Activated CD8-positive, alpha-beta T cell treated with anti-CD3 and anti-CD28 coated beads for 36 hours (primary cell): ENCODE results near the gene GLCCI1. TPM values are rescaled to one million over a fixed set of nuclear protein-coding genes. Genes with fewer than 3 reads are reported as not detected.

Experiments
- ATAC-seq: fragments of 200-7000 bp; cut with Tn5 transposase; one replicate; pipeline ENCODE4 v1.10.0; 2021; ENCODE audit warnings: mild to moderate bottlenecking, moderate library complexity
- CTCF ChIA-PET: fragments of 350-600 bp; sonication (Branson Sonifier 250); formaldehyde crosslinking; loops from one replicate; lab custom pipeline; 2021; ENCODE audit warnings: antibody characterized with exemption; lab: Charles Lee
- POLR2A ChIA-PET: fragments of 350-600 bp; sonication (Branson Sonifier 250); formaldehyde crosslinking; loops from one replicate; lab custom pipeline; 2021; ENCODE audit warnings: antibody characterized with exemption; lab: Charles Lee
- DNase-seq: peaks from one replicate; pipeline ENCODE4 v3.0.0-alpha.2; 2020
- H3K27ac Mint-ChIP-seq: one replicate; pipeline ENCODE4 v1.8.0; 2021; ENCODE audit warnings: mild to moderate bottlenecking, mixed read lengths
- H3K27me3 Mint-ChIP-seq: one replicate; pipeline ENCODE4 v1.8.0; 2021; ENCODE audit warnings: mixed read lengths
- H3K36me3 Mint-ChIP-seq: one replicate; pipeline ENCODE4 v1.8.0; 2021; ENCODE audit warnings: low read depth, mixed read lengths
- H3K4me1 Mint-ChIP-seq: one replicate; pipeline ENCODE4 v1.8.0; 2021; ENCODE audit warnings: low read depth, mixed read lengths
- H3K4me3 Mint-ChIP-seq: one replicate; pipeline ENCODE4 v1.8.0; 2021; ENCODE audit warnings: mild to moderate bottlenecking, moderate library complexity, mixed read lengths
- H3K9me3 Mint-ChIP-seq: one replicate; pipeline ENCODE4 v1.8.0; 2021; ENCODE audit warnings: mixed read lengths
- CTCF ChIP-seq: fragments of 200-600 bp; IDR thresholded peaks from one replicate; pipeline ENCODE4 v1.8.0; 2022; ENCODE audit warnings: antibody characterized with exemption, mild to moderate bottlenecking
- intact Hi-C: fragments of 100-400 bp; cut with micrococcal nuclease; formaldehyde crosslinking; loops from one replicate; pipeline ENCODE4 v1.10.0; 2022
- total RNA-seq, 2 experiments: library from RNA; stranded (reverse); gene quantifications; one replicate each; pipeline ENCODE4 v1.2.3, GENCODE V29; 2021

GLCCI1 gene
- total RNA-seq, 2 experiments from 2014 or later, result 11.3 to 13.0 TPM

- DNase-seq (no peak), ATAC-seq (no peak)
- peaks cover 4% of the 10 kb centered on the region for H3K36me3 Mint-ChIP-seq
- no peaks in the 10 kb centered on the region for H3K27me3 Mint-ChIP-seq
- ChIA-PET POLR2A (interaction anchor here (0.9 kb wide), 1 partner anchor 18 kb away, joined by 4 read pairs; no protein-coding TSS in a partner anchor), CTCF (interaction anchor here (1.0 to 1.5 kb wide), 2 partner anchors 17 to 99 kb away, joined by 3 to 7 read pairs; no protein-coding TSS in a partner anchor)
- H3K4me1 Mint-ChIP-seq, result peaks cover 30% of the 10 kb centered on the region
- intact Hi-C loops, result no loop called here
- no peak overlapping the region for H3K4me3 Mint-ChIP-seq
- no peak overlapping the region for H3K27ac Mint-ChIP-seq
- no peaks in the 10 kb centered on the region for H3K9me3 Mint-ChIP-seq
- no peak for TF ChIP-seq CTCF
Measured at GRCh38 chr7:8017423-8017822, 48.8 kb downstream of the GLCCI1 start.

- no peaks in the 10 kb centered on the region for H3K27me3 Mint-ChIP-seq
- CTCF ChIA-PET, result interaction anchor here (1.3 to 1.5 kb wide), 2 partner anchors 16 to 277 kb away, joined by 3 to 7 read pairs; no protein-coding TSS in a partner anchor
- H3K36me3 Mint-ChIP-seq, result peaks cover 10% of the 10 kb centered on the region
- H3K27ac Mint-ChIP-seq, result no peak overlapping the region
- no peaks in the 10 kb centered on the region for H3K9me3 Mint-ChIP-seq
- ATAC-seq (no peak), DNase-seq (no peak)
- no peak overlapping the region for H3K4me3 Mint-ChIP-seq
- peaks cover 30% of the 10 kb centered on the region for H3K4me1 Mint-ChIP-seq
- intact Hi-C loops, result no loop called here
- POLR2A ChIA-PET, result interaction anchor here (1.0 kb wide), 1 partner anchor 71 kb away, joined by 3 read pairs; no protein-coding TSS in a partner anchor
- TF ChIP-seq CTCF, result no peak
Measured at GRCh38 chr7:8018961-8019360, 50.4 kb downstream of the GLCCI1 start.

GRCh38 chr7:8022628-8023027 lies 54.0 kb downstream of the GLCCI1 start:
- ChIA-PET CTCF (interaction anchor here (1.4 to 3.0 kb wide), 2 partner anchors 12 to 50 kb away, joined by 3 to 13 read pairs; no protein-coding TSS in a partner anchor), POLR2A (no interaction called here)
- Mint-ChIP-seq H3K27ac (no peak overlapping the region), H3K27me3 (no peaks in the 10 kb centered on the region), H3K4me3 (no peak overlapping the region), H3K9me3 (peaks cover 18% of the 10 kb centered on the region), H3K36me3 (peaks cover 33% of the 10 kb centered on the region), H3K4me1 (peaks cover 7% of the 10 kb centered on the region)
- ATAC-seq, result no peak
- intact Hi-C loops, result no loop called here
- DNase-seq, result no peak
- TF ChIP-seq CTCF, result no peak

GRCh38 chr7:8035192-8035591 lies 66.6 kb downstream of the GLCCI1 start:
- intact Hi-C loops, result no loop called here
- CTCF ChIA-PET, result interaction anchor here (0.8 to 2.7 kb wide), 18 partner anchors 10 to 354 kb away, joined by 3 to 19 read pairs (median 3); no protein-coding TSS in a partner anchor
- Mint-ChIP-seq H3K36me3 (peaks cover 20% of the 10 kb centered on the region), H3K27me3 (no peaks in the 10 kb centered on the region), H3K4me3 (no peak overlapping the region), H3K9me3 (peaks cover 11% of the 10 kb centered on the region), H3K27ac (peak overlapping the region; percentile 27), H3K4me1 (peaks cover 14% of the 10 kb centered on the region)
- ATAC-seq (no peak), DNase-seq (no peak)
- POLR2A ChIA-PET, result interaction anchor here (1.0 to 1.4 kb wide), 3 partner anchors 18 to 91 kb away, joined by 3 to 4 read pairs (median 3); no protein-coding TSS in a partner anchor
- TF ChIP-seq CTCF, result no peak
